Medulla oblongata (tissue), 1 donor: ENCODE measurements around the gene CELA1.
"Not testable (repeated sequence)": the region's sequence is repeated elsewhere in the genome, so short reads cannot be mapped to it uniquely, and the experiment has no call there.

Experiments
- DNase-seq: peaks from one replicate; pipeline ENCODE4 v3.0.0-alpha.2; 2015; ENCODE audit errors: extremely low spot score

CELA1 gene

DNA sequence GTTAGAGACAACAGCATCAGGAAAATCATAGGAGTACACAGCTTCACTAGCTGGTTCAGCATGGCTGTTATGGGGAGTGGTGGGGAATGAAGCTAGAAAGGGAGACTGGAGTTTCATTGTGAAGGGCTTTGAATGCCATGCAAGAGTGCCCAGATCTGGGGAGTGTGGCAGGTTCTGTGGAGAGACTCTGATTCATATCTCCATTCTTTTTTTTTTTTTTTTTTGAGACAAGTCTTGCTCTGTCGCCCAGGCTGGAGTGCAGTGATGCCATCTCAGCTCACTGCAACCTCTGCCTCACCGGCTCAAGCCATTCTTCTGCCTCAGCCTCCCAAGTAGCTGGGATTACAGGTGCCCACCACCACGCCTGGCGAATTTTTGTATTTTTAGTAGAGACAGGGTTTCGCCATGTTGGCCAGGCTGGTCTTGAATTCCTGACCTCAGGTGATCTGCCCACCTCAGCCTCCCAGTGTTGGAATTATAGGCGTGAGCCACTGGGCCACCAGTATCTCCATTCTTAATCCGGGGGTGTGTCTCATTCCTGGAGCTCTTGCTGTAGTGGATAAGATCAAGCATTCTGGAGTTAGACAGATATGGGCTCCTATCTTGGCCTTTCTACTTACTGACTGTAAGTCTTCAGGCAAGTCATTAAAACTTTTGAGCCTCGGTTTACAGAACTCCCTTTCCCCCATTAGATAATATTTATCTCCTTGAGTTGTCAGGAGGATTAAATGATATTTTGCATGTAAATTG, 28.2 kb downstream of the CELA1 start:
- DNase-seq = not testable (repeated sequence)

DNA sequence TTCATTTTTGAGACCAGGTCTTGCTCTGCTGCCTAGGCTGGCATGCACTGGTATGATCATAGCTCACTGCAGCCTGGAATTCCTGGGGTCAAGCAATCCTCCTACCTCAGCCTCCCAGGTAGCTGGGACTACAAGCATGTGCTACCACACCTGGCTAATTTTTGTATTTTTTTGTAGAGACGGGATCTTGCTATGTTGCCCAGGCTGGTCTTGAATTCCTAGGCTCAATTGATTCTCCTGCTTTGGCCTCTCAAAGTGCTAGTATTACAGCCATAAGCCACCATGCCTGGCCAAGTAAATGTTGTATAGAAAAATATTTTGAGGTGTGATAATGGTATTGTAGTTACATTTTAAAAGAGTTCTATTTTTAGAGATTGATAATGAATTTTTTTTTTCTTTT, 35.1 kb downstream of the CELA1 start:
- DNase-seq = no peak

DNA sequence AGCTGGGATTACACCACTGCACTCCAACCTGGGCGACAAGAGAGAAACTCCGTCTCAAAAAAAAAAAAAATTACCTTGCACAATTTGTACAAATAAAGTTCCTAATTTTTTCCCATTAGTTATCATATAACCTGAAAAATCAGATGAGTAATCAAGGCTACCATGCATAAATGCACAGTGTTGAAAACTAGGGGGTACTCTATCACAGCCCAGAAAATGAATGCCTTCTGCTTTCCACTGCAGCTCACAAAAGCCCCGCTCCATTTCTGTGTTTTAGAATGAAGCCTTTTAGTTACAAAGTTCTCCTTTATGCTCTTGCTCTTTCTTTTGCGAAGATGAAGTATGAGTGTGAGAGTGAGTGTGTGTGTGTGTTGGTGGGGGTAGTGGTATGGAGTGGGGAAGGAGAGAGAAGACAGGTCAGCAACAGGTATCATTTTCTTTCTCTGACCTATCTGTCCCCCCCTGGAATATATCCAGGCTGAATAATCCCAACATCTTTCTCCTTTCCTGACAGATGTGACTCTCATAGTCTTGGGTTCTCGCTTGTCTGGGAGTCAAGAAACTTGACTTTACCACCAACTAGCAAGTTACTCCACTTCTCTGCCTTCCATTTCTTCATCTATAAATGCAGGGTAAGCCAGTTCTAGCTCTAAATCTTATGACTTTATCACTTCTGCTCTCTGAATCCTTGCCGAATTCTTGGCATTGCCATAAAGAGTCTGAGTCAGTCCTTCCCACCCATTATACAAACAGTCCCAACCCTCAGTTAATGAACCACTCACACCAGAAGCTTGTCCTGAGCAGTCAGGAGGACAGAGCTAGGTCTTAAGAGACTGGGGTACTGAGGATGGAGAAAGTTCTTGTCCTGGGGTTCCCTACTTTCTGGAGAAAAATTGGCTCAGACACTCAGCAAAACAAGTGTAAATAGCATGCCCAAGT, 38.6 kb downstream of the CELA1 start:
- no peak for DNase-seq

DNA sequence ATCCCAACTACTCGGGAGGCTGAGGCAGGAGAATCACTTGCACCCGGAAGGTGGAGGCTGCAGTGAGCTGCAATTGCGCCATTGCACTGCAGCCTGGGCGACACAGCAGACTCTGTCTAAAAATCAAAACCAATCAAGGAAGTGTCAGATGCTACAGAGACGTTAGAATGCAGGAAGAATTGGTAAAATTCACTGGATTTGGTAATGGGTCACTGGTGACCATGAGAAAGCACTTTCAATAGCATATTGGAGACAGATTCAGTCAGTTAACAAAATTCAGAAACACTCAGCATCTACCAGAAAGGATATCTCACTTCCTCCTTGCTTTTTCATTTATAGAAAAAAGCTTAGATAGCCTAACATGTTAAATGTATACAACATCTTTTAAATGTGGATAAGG, 40.0 kb downstream of the CELA1 start:
- no peak for DNase-seq

DNA sequence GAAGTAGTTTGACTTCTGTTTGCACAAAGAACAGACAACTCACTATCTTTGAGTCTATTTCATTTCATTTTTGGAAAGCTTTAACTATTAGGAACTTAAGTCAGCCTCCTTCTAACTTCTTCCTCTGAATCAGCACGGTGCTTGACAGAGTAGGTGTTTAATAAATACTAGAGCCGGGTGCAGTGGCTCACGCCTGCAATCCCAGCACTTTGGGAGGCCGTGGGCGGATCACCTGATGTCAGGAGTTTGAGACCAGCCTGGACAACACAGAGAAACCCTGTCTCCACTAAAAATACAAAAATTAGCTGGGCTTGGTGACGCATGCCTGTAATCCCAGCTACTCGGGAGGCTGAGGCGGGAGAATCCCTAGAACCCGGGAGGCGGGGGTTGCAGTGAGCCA, 45.7 kb downstream of the CELA1 start:
- DNase-seq = not testable (repeated sequence)

DNA sequence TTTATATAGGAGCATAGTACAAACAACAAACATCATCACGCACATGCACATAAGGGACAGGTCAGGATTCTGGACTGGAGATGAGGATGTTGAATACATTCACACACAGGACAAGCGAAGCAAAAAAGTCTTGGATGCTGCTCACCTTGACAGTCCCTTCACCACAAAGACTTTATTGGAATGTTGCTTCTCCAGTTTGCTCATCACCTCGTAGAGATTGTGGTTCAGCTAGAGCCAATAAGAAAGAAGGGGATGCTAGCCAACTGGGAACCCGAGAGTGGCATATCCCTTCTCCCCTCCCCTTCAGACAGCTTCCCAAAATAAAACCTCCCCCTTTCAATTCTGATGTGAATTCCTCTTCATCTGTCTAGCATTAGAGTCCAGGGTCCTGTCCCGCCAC, 50.8 kb downstream of the CELA1 start:
- no peak for DNase-seq

DNA sequence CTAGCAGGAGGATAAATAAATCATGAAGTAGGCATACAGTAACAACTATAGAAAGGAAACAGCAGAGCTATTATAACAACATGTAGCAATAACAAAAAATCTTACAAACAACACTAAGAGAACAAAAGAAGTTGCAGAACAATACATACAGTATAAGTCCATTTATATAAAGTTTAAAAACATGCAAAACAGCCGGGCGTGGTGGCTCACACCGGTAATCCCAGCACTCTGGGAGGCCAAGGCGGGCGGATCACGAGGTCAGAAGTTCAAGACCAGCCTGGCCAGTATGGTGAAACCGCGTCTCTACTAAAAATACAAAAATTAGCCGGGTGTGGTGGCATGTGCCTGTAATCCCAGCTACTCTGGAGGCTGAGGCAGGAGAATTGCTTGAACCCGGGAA, 52.4 kb downstream of the CELA1 start:
- not testable (repeated sequence) for DNase-seq

DNA sequence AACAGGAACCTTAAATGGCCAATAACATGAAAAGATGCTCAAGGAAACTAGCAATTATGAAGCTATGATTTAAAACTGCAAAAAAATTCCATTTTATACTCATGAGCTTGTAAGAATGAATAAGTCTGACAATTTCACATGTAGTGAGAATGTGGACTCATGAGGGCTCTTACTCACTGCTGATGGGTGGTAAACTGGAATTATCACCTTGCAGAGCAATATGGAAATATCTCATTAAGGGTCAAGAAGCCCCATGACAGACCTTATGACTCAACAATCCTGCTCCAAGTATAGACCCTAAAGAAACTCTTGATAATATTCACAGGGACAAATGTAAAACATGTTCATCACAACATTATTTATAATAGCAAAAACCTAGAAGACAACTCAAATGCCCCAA, 52.8 kb downstream of the CELA1 start:
- no peak for DNase-seq

DNA sequence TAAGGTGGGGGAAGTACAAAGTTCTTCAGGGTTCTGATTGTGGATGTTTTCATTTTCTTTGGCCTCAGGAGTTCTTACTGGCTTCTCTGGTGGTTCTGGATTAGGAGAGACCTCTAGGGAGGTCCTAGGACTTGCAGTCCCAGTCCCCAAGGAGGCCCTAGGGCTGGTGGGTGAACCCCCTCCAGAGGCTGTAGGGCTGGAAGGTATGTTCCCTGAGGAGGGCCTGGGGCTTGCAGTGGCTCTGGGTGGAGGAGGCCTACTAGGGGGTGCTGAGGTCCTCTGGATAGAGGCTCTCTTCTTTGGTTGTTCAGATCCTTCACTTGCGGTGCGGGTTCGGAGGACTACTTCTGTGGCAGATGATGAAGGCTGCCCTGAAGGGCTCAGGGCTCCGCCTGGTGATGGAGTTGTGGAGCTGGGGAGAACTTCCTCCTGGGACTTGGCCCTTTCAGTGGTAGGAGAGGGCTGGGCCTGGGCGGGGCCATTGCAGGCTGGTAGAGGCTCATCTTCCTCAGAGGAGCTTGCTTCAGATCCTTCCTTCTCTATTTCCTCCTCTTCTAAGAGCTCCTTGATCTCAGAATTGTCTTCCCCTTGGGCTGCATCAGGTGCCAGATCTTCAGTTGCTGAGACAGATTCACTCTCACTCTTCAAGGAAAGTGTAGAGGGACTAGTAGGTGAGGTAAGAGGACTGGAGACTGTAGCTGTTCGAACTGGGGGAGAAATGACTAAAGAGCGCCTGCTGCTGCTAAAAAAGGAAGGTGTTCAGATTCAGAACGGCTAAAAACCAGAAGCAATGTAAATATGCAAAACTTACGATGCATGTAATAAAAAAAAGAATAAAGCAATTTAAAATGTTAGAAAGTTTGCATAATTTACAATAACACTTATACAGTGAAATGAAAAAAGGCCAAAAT, 54.6 kb downstream of the CELA1 start:
- DNase-seq = peak; percentile 41

DNA sequence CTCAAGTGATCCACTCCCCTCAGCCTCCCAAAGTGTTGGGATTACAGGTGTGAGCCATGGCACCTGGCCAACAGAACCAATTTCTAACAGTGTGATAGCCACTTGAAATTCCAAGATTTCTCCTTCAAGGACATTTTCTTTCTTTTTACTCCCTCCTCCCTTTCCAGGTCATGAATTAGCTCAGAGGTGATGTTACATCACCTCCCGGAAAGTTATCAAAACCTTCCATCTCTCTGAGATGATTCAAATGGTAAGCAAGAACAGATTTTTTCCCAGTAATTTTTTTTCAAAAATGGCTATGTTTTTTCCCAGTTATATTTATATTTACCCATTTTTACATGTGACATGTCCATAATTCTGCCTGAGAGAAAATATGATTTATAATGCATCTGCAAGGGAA, 60.6 kb downstream of the CELA1 start:
- no peak for DNase-seq

DNA sequence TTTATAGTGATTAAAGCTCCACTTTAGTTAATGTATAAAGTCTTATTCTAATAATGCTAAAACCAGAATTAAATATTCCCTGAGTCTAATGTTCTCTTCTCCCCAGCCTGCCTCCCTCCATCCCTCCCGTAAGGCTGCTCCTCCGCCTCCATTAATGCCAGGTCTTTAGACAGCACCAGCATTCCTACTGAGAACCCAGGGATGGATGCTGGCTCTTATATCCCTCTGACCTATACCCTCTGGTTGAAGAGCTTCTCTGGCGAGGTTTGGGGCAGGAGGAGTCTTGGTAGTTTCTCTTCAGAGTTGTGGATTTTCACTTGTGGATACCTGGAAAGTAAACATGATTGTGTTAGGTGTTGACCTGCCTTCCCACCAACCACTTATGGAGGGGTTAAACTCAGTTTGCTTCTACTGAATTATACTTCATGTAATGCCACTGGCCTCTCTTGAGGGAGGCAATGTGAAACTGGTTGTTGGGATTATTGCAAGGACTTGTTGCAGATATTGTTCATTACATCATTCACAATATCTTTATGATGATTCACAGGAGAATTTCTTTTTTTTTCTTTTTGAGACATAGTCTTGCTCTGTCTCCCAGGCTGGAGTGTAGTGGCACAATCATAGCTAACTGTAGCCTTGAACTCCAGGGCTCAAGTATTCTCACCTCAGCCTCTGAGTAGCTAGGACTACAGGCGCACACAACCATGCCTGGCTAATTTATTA, 65.1 kb downstream of the CELA1 start:
- DNase-seq = no peak
